PC-3 (cell line): Measurements from ENCODE around the gene ABCG1. TPM values are rescaled to one million over a fixed set of nuclear protein-coding genes. Genes with fewer than 3 reads are reported as not detected.

Experiments used
- ATAC-seq: fragments of 200-7000 bp; cut with Tn5 transposase; 2 replicates; pipeline ENCODE4 v1.9.1; 2020; ENCODE audit warnings: mild to moderate bottlenecking, moderate library complexity
- BruUV-seq: library from RNA; stranded (reverse); fragments of 400-500 nt; replicated peaks from 2 replicates; lab custom pipeline; 2021; lab: Mats Ljungman, UMichigan
- CTCF ChIA-PET: fragments of 300-600 bp; sonication (Branson Sonifier 250); formaldehyde crosslinking; loops from one replicate; lab custom pipeline; 2022; ENCODE audit warnings: antibody characterized with exemption; lab: Charles Lee
- POLR2A ChIA-PET: fragments of 300-600 bp; sonication (Branson Sonifier 250); formaldehyde crosslinking; loops from one replicate; lab custom pipeline; 2022; ENCODE audit warnings: antibody characterized with exemption; ENCODE audit not compliant: unreplicated experiment; lab: Charles Lee
- DNase-seq: peaks from one replicate; pipeline ENCODE4 v3.0.0-alpha.2; 2015
- H2AFZ ChIP-seq: fragments of 300-600 bp; sonication (generic); 2 replicates; pipeline ENCODE4 v1.6.0; 2016; ENCODE audit warnings: antibody characterized with exemption, low read length
- H3F3A ChIP-seq: fragments of 300-600 bp; sonication (generic); one replicate; pipeline ENCODE4 v1.6.0; 2017; ENCODE audit warnings: antibody characterized with exemption, low read length, control low read depth, mild to moderate bottlenecking; ENCODE audit not compliant: unreplicated experiment
- H3K27ac ChIP-seq: fragments of 300-600 bp; sonication (generic); 2 replicates; pipeline ENCODE4 v1.5.1; 2016; ENCODE audit warnings: mild to moderate bottlenecking, low read length
- H3K27me3 ChIP-seq: fragments of 300-600 bp; sonication (generic); 2 replicates; pipeline ENCODE4 v1.6.1; 2016; ENCODE audit warnings: low read length, mixed read lengths
- H3K36me3 ChIP-seq: fragments of 300-600 bp; sonication (generic); 2 replicates; pipeline ENCODE4 v1.6.1; 2016; ENCODE audit warnings: low read depth, mixed run types, low read length, mixed read lengths
- H3K4me1 ChIP-seq: fragments of 300-600 bp; sonication (generic); 2 replicates; pipeline ENCODE4 v1.5.1; 2016; ENCODE audit warnings: low read length; ENCODE audit not compliant: insufficient read depth
- H3K4me2 ChIP-seq: fragments of 300-600 bp; sonication (generic); 2 replicates; pipeline ENCODE4 v1.6.0; 2016; ENCODE audit warnings: low read length
- H3K4me3 ChIP-seq: fragments of 300-600 bp; sonication (generic); 2 replicates; pipeline ENCODE4 v1.5.1; 2016; ENCODE audit warnings: mild to moderate bottlenecking, low read length, mixed read lengths
- H3K79me2 ChIP-seq: fragments of 300-600 bp; sonication (generic); 2 replicates; pipeline ENCODE4 v1.6.1; 2017; ENCODE audit warnings: low read length, mixed read lengths
- H3K9ac ChIP-seq: fragments of 300-600 bp; sonication (generic); 2 replicates; pipeline ENCODE4 v1.6.0; 2016; ENCODE audit warnings: mild to moderate bottlenecking, low read length
- H3K9me2 ChIP-seq: fragments of 300-600 bp; sonication (generic); replicated peaks from 2 replicates; pipeline ENCODE4 v1.6.1; 2016; ENCODE audit warnings: mixed run types, low read length, mixed read lengths
- H3K9me3 ChIP-seq: fragments of 300-600 bp; sonication (generic); 2 replicates; pipeline ENCODE4 v1.6.1; 2016; ENCODE audit warnings: low read length, mixed read lengths
- H4K20me1 ChIP-seq: fragments of 300-600 bp; sonication (generic); 2 replicates; pipeline ENCODE4 v1.6.1; 2016; ENCODE audit warnings: low read length, mixed read lengths
- CTCF ChIP-seq: fragments of 300-600 bp; sonication (generic); conservative IDR thresholded peaks from 2 replicates; pipeline ENCODE4 v1.5.1; 2017; ENCODE audit warnings: antibody characterized with exemption, low read depth, mild to moderate bottlenecking, low read length
- EZH2 ChIP-seq: fragments of 300-600 bp; sonication (generic); IDR thresholded peaks from one replicate; pipeline ENCODE4 v1.6.1; 2017; ENCODE audit warnings: antibody characterized with exemption, mild to moderate bottlenecking, low read length; ENCODE audit not compliant: unreplicated experiment
- EZH2phosphoT487 ChIP-seq: fragments of 300-600 bp; sonication (generic); IDR thresholded peaks from 2 replicates; pipeline ENCODE4 v1.6.1; 2018; ENCODE audit warnings: mild to moderate bottlenecking, antibody characterized with exemption, low read length, borderline replicate concordance
- intact Hi-C: fragments of 100-400 bp; cut with micrococcal nuclease; formaldehyde crosslinking; loops from 2 replicates; pipeline ENCODE4 v1.9.0; 2023
- total RNA-seq: library from RNA; depleted of rRNA; stranded (reverse); fragments of >200 nt; gene quantifications from 2 replicates; pipeline ENCODE4 v1.2.3, GENCODE V29; 2014

ABCG1 gene
- total RNA-seq, 1 experiment from 2014 or later = 0.66 TPM

- ATAC-seq (no peak), DNase-seq (no peak)
- H3K36me3 ChIP-seq = no peaks in the 10 kb centered on the region
- intact Hi-C loops = no loop called here
- H3K9me2 ChIP-seq = no peaks in the 10 kb centered on the region
- TF ChIP-seq EZH2phosphoT487 (no peak), EZH2 (no peak), CTCF (no peak)
- no peak overlapping the region for H3K27ac ChIP-seq
- no peak overlapping the region for H2AFZ ChIP-seq
- BruUV-seq = no TSS peak
- no peaks in the 10 kb centered on the region for H3F3A ChIP-seq
- H3K4me1 ChIP-seq = no peaks in the 10 kb centered on the region
- POLR2A ChIA-PET = no interaction called here
- no peaks in the 10 kb centered on the region for H3K9me3 ChIP-seq
- H4K20me1 ChIP-seq = no peaks in the 10 kb centered on the region
- no peak overlapping the region for H3K4me2 ChIP-seq
- H3K79me2 ChIP-seq = no peaks in the 10 kb centered on the region
- CTCF ChIA-PET = no interaction called here
- H3K27me3 ChIP-seq = no peaks in the 10 kb centered on the region; the same call in 1 of the 2 replicates
- H3K9ac ChIP-seq = no peak overlapping the region
- no peak overlapping the region for H3K4me3 ChIP-seq
Observed at GRCh38 chr21:42299324-42300044, 80.5 kb downstream of the ABCG1 start.

GRCh38 chr21:42300045-42300583, 81.2 kb downstream of the ABCG1 start:
- POLR2A ChIA-PET = no interaction called here

More at GRCh38 chr21:42300045-42300583, 81.2 kb downstream of the ABCG1 start:
- ATAC-seq (no peak), DNase-seq (no peak)
- no peak for TF ChIP-seq EZH2
- TF ChIP-seq CTCF = no peak
- TF ChIP-seq EZH2phosphoT487 = no peak
- Histone ChIP-seq H3K9me2 (no peaks in the 10 kb centered on the region), H3K27ac (no peak overlapping the region), H2AFZ (no peak overlapping the region), H3K4me3 (no peak overlapping the region), H3F3A (no peaks in the 10 kb centered on the region), H4K20me1 (no peaks in the 10 kb centered on the region), H3K36me3 (no peaks in the 10 kb centered on the region), H3K9ac (no peak overlapping the region), H3K4me2 (no peak overlapping the region), H3K79me2 (no peaks in the 10 kb centered on the region), H3K9me3 (no peaks in the 10 kb centered on the region), H3K27me3 (no peaks in the 10 kb centered on the region; the same call in 1 of the 2 replicates), H3K4me1 (no peaks in the 10 kb centered on the region)
- CTCF ChIA-PET = no interaction called here
- no TSS peak for BruUV-seq
- intact Hi-C loops = no loop called here
